SW 1271 (cell line): ENCODE results near the gene LCP1.

Experiments
- DNase-seq, 2 experiments: peaks; one replicate each; lab custom pipeline; 2025; lab: John Stamatoyannopoulos, UW

LCP1 gene

GRCh38 chr13:46100191-46100815 is 81.7 kb downstream of the LCP1 start:
- no peak for DNase-seq

- DNase-seq = no peak
These were observed 84.3 kb downstream of the LCP1 start for GRCh38 chr13:46097663-46098062.

DNA sequence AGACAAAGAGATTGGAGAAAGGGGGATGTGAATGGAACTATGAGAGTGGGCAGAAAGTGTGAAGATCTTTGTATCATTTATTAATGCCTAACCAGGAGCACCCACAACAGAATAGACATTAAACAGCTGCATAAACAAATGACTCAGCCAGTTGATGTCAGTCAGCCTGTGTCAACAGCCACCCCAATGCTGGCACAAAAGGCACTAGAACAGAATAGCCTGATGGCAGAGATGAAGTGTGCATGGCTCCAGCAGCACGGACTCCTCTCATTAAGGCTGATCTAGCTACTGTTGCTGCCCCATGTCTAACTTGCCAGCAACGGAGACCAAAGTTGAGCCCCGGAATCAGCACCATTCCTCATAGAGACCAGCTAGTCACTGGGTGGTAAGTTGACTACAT is 85.0 kb downstream of the LCP1 start:
- no peak for DNase-seq

- no peak for DNase-seq
These were observed 87.5 kb downstream of the LCP1 start for GRCh38 chr13:46094478-46094877.

- DNase-seq = no peak
These were observed 93.0 kb downstream of the LCP1 start for GRCh38 chr13:46088821-46089562.

DNA sequence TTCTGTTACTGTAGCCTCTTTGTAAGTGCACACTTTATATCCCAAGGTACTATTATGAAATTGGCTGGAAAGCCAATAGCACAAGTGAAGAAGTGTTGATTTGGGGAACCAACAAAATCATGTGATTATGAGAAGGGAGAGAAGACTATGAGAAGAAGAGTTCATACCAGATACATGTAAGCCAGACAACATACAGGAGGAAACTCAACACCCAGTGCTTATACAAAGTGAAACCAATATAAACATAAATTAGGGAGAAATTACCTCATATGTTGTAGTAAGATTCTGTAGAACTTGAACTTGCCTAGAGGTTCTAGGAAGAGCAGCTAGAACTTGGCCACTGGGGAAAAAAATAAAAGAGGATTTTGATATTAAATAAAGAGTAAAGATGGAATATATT is 94.5 kb downstream of the LCP1 start:
- no peak for DNase-seq

DNA sequence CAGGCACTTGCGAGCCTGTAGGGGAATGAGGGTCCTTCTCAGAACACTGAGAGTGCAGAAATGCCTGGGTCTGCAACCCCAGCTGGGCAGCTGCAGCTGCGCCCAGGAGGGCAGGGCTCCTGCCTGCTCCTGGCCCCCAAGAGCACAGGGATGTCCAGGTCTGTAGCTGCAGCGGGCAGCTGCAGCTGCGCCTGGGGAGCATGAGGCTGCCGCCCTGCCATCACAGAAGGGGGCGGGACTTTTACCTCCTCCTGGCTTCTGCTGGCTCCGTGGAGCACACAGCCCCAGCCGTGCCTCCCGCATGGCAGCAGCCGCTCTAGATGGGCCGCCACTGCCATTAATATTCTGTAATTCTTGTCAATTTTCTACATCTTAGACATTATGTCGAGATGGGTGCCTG is 95.0 kb downstream of the LCP1 start:
- no peak for DNase-seq

DNA sequence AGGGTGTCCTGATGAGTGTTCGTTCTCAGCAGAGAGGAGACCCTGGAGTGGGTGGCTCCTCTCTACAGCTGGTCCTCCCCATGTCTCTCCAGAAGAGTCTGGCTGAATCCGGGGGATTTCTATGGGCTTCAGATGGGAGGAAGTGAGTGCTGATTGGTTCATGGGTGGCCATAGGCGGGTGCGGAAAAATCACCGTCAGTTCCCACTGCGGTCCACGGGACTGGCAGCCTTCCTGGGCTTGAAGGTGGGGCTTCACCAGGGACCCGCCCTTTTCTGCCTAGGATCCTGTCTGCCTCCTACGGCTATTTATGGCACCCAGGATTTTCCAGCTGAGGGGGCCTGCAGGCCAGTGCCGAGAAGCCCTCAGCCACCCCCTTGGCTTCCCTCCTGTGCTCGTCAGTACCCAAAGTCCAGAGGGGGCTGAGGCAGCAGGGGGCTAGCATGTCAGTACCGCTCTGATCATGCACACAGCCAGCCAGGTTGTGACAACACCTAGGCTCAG is 95.5 kb downstream of the LCP1 start:
- DNase-seq = no peak

- no peak for DNase-seq
These were observed 96.2 kb downstream of the LCP1 start for GRCh38 chr13:46085737-46086136.

DNA sequence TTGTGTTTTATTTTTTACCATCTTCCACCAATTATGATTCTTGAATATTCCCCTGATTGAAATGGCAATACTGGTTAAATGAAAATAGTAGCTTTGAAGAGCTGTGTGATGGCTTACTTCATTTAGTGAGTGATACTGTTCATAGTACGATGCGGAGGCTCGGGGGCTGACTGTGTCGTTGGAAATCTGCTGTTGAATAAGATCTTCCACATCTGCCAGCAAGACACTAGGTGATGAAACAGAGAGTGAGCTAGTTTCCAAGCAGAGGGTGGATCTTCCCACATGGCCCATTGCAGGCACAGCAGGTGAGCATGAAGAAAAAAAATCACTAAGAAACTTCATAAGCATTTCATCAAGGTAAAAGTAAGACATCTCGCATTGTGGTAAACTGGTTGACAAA is 99.7 kb downstream of the LCP1 start:
- no peak for DNase-seq

DNA sequence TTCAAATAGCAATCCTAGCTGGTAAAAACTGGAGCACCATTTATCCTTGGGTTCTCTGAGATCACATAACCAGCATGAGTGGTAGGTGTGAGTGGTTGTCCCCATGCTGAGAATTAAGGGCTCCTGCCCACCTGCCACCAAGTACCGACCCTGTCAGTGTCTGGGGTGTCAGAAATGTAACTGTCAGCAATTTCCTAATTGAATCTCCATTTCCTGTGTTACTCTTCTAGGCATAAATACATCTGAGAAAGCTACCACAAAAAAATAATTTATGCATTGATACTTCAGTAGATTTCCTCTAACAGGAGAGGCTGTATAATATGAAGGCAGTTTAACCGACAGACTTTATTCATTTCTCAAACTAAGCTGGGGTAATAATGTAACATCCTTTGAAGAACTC is 102.2 kb downstream of the LCP1 start:
- DNase-seq = no peak

GRCh38 chr13:46077265-46077664 is 104.7 kb downstream of the LCP1 start:
- DNase-seq = no peak

DNA sequence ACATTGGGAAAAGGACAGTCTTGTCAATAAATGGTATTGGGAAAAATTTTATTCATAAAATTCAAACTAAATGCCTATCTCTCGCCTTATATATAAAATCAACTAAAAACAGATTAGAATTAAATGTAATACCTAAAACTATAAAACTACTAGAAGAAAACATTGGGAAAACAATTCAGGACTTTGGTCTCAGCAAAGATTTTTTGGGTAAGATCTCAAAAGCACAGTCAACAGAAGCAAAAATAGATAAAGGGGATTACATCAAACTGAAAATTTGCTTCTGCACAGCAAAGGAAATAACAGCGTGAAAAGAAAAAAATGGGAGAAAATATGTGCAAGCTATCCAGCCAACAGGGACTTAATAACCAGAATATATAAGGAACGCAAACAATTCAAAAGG is 105.2 kb downstream of the LCP1 start:
- no peak for DNase-seq
